Measurements from ENCODE around the gene ABCG5.

Gene ABCG5

GRCh38 chr2:43803113-43803512, 35.5 kb downstream of the ABCG5 start:
- DNase-seq = no peak

DNA sequence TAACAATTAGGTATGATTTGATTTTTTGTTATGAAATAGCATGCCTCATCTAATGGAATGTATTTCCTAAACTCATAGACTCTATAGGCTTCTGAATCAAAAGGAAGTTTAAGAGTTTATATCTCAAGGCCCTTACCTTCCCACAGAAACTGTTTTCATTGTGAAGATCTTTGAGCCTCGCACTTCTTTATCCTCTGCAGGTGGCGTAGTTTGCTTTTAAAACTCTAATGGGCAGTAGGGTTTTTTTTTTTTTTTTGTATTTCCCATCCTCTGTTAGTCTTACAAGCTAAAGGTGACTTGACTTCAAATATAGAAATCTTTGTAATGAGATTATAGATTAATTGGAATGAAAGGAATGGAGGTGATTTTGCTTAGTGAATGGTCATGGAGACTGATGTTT, 36.5 kb downstream of the ABCG5 start:
- DNase-seq = no peak

GRCh38 chr2:43800894-43801293, 37.7 kb downstream of the ABCG5 start:
- DNase-seq = no peak

GRCh38 chr2:43798300-43798699, 40.3 kb downstream of the ABCG5 start:
- DNase-seq = no peak

GRCh38 chr2:43796206-43796605, 42.4 kb downstream of the ABCG5 start:
- no peak for DNase-seq

- no peak for DNase-seq
Measured at GRCh38 chr2:43794956-43795355, 43.7 kb downstream of the ABCG5 start.

DNA sequence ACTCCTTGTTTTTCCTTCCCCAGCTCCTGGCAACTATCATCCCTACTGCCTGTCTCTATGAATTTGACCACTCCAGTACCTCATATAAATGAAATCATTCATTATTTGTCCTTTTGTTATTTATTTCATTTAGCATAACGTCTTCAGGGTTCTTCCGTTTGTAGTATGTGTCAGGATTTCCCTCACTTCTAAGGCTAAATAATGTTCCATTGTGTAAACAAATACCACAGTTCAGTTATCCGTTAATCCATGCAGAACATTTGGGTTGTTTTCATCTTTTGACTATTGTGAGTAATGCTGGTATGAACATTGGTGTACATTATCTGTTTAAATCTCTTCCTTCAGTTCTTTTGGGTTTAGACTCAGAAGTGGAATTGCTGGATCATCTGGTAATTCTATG, 46.0 kb downstream of the ABCG5 start:
- DNase-seq = no peak

- DNase-seq = no peak
Measured at GRCh38 chr2:43791035-43791765, 47.4 kb downstream of the ABCG5 start.

DNA sequence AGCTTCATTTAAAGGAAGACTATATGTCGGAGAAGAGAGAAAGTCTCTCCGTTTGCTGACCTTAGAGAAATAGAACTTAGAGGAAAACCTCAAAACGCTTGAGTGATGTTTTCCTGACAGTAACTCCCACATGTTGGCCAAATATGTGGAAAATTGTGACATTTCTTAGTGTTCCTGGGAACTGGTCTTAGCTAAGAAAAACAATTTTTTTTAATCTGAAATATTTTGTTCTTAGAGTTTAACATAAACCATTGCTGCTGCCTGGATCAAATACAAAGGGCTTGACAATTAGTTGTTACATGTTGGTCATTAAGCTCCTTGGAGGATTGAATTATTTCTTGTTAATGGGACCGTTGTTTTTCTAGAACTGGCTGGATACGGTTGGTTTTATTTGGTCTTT, 48.5 kb downstream of the ABCG5 start:
- DNase-seq = no peak

DNA sequence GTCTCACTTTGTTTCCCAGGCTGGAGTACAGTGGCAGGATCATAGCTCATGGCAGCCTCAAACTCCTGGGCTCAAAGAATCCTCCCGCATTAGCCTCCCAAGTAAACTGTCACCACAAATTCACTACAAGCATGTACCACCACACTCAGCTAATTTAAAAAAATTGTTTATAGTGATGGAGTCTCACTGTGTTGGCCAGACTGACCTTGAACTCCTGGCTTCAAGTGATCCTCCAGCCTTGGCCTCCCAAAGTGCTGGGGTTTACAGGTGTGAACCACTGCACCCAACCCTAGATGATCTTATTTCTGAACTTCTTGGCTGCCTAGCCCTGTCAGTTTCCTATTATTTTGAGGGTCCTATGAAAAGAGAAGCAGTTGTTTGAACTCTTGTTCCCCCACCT, 50.0 kb downstream of the ABCG5 start:
- no peak for DNase-seq

DNA sequence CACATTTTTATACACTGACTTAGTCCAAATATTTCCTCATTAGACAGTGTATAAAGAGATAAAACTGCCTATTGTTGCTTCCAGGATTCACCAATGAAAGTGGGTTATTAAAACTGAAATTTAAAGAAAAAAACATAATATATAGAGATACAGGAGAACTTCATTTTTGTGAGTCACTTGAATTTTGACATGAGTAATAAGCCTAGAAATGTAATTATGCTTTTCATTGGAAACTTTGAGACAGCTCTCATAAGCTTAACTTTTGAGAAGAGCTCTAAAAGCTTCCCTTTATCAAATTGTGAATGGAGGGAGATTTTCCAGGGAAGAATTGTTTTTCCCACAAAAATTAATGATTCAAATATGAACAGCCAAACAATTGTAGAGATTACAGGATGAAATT, 50.7 kb downstream of the ABCG5 start:
- DNase-seq = no peak

DNA sequence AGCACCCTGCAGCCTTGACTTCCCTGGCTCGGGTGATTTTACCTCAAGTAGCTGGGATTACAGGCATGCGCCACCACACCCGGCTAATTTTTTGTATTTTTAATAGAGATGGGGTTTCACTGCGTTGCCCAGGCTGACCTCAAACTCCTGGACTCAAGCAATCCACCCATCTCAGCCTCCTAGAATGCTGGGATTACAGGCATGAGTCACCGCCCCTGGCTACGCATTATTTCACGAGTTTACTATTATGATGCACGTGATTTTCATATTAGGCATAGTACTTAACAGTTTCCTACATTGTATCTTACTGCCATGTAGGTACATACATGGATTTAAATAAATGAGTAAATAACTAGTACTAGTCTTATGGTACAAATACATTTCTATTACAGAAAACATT, 60.4 kb downstream of the ABCG5 start:
- DNase-seq = no peak

DNA sequence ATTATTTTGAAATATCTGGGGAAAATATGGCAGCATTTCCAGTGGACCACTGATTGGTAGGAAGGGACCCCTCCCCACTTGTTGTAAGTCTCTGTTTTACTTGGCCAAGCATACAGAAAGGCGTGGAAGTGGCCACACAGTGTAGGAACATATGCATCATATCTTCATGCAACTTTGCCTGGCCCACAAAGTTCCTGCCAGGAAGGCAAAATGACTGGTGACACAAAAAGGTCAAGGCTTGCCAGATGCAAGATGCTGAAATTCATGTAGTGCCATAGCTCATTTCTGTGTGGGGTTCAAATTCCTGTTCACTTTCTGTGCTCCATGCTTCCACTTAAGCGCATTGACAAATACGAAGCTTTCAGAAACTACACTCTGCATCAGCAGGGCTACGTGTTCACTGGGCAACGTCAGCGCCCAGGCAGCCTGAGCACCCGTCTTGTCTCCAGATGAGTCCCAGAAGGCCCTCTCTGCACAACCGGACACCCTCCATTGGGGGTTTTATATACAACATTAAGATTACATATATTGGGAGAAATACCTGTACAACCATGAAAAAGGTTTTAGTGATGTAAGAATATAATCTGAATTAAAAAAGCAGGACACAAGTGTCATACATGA, 61.2 kb downstream of the ABCG5 start:
- DNase-seq = no peak

DNA sequence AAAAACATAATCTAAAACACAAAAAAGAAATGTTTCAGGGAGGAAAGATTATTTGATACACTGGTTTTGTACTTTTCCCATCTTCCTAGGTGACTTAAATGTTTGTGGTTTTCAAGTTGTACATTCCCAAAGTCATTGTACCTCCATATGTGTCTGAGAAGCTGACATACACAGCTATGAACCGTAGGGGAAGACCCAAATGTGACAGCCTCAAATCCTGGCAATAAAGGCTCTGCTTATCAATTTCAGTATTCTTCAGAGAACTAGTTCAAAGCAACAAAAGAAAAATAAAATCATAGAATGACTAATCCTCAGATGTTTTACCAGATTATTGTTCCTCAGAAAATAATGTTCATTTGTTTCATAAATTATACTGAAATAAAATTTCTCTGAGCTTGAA, 62.3 kb downstream of the ABCG5 start:
- no peak for DNase-seq

DNA sequence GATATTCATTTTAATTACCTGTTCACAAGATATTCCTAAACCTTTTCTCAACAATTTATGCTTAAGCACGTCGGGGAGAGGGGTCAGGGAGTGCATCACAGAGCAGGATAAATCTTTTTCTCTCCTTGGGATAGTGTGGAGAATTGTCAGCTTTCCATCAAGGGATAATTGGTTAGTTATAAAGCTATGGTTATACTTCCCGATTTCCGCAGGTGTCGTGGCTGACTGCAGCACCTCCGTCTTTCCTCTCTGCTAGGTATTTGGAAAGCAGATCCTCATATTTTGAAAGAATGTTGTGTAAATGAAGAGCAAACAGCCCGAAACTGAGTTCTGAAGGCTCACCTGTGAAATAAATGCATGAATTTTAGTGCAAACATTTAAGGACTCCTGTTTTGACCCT, 64.0 kb downstream of the ABCG5 start:
- no peak for DNase-seq

- peak; percentile 88 for DNase-seq
Measured at GRCh38 chr2:43773876-43774613, 64.6 kb downstream of the ABCG5 start, which contains the start of gene DYNC2LI1. DYNC2LI1 (plus strand) TSS chr2:43774039; CDS start chr2:43774139, 100 bp downstream.

GRCh38 chr2:43766006-43766405, 72.6 kb downstream of the ABCG5 start:
- DNase-seq = no peak

DNA sequence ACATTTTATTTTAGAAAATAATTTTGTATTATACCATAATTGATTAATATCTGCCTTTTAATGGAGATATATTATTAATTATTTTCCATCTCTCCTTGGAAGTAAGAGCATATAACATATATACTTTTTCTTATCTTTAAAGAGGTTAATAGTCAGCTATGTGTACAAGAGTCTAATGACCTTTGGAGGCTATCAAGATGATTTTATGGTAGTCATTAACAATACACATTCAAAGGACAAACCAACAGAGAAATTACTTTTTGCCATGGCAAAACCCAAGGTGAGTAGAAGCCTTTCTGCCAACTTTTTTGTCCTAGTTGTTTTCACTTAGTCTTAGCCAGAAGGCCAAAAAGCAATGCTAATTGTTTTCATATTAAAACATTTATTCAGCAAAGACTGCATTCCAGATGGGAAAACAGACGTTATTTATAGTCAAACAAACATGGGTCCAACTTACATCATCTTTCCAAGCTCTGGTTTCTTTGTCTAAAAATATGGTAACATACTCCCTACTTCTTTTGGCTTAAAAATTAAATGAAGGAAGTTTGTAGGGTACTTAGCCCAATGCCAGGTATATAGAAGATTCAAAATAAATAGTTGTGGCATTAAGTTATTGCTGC, 74.4 kb downstream of the ABCG5 start:
- DNase-seq = no peak

DNA sequence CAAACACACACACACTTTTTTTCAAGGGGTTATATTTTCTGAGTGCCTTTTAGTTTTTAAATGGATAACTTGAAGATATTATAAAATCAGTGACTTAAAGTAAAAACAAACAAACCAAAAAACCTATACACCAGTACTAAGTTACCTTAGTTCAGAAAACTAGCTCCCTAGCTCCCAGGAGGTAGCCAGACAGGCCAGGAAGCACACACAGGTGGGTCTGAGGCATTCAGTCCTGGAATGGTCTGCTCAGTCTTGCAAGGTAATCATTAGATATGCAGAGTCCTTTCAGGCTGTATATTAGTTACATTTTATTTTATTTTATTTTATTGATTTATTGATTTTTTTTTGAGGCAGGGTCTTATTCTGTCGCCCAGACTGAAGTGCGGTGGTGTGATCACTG, 75.5 kb downstream of the ABCG5 start:
- DNase-seq = no peak
